Peyer's patch (tissue), 4 donors: Measurements from ENCODE around the gene TRIM52.

Source experiments
- POLR2A ChIP-seq, 2 donors: fragments of 450-650 bp; IDR thresholded peaks; one replicate each; pipeline ENCODE4 v1.5.1; 2017; ENCODE audit warnings: antibody characterized with exemption in 2 of 2, mild to moderate bottlenecking in 2 of 2, moderate library complexity in 2 of 2
- TF ChIP-seq, protein P1 (sequence below), 6 experiments: fragments of 450-650 bp in 4 of 6; fragments of 200-600 bp in 2 of 6; sonication (generic) in 1 of 6; IDR thresholded peaks; one replicate each; pipeline ENCODE4 v1.5.1; 2017 to 2019; ENCODE audit warnings: antibody characterized with exemption in 6 of 6, mild to moderate bottlenecking in 3 of 6, moderate library complexity in 1 of 6

DNA sequence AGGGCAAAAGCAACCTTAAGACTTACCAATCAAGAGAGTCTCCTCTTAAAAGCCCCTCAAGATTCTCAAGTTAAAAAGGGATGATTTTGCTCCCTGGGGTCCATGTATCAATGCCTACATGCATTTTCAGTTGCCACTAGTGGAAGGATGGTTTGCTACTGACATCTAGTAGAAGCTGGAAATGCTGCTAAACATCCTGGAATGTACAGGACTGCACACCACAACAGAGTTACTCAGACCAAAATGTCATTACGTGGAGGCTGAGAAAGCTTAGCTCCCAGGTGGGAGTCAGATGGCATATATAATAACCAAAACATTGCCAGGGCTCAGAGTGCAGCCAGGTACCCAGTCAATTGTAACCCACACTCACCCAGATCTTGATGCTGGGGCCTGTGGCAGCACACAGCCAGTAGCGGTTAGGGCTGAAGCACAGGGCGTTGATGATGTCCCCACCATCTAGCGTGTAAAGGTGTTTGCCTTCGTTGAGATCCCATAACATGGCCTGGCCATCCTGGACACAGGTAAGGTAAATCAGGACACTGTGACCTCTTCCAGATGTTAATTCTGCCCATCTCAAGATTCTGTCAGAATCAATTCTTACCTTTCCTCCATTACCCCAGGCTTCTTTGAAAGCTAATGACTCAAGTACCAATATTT, 23.1 kb downstream of the TRIM52 start:
- no peak for TF ChIP-seq POLR2A (IDR thresholded peaks at IDR 0.05)
- TF ChIP-seq, protein P1, sequence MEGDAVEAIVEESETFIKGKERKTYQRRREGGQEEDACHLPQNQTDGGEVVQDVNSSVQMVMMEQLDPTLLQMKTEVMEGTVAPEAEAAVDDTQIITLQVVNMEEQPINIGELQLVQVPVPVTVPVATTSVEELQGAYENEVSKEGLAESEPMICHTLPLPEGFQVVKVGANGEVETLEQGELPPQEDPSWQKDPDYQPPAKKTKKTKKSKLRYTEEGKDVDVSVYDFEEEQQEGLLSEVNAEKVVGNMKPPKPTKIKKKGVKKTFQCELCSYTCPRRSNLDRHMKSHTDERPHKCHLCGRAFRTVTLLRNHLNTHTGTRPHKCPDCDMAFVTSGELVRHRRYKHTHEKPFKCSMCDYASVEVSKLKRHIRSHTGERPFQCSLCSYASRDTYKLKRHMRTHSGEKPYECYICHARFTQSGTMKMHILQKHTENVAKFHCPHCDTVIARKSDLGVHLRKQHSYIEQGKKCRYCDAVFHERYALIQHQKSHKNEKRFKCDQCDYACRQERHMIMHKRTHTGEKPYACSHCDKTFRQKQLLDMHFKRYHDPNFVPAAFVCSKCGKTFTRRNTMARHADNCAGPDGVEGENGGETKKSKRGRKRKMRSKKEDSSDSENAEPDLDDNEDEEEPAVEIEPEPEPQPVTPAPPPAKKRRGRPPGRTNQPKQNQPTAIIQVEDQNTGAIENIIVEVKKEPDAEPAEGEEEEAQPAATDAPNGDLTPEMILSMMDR (IDR thresholded peaks at IDR 0.05): no peak
